ENCODE measurements around the gene SURF1. TPM values are rescaled to one million over a fixed set of nuclear protein-coding genes. Genes with fewer than 3 reads are reported as not detected.
"Not testable (repeated sequence)": the region's sequence is repeated elsewhere in the genome, so short reads cannot be mapped to it uniquely, and the experiment has no call there.

The SURF1 gene
- total and polyA plus RNA-seq, 2 donors (not counting 1 experiment from before 2014, with no cell fraction given), result 44.1 to 54.5 TPM

DNA sequence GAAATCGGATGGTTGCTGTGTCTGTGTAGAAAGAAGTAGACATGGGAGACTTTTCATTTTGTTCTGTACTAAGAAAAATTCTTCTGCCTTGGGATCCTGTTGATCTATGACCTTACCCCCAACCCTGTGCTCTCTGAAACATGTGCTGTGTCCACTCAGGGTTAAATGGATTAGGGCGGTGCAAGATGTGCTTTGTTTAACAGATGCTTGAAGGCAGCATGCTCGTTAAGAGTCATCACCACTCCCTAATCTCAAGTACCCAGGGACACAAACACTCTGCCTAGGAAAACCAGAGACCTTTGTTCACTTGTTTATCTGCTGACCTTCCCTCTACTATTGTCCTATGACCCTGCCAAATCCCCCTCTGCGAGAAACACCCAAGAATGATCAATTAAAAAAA is 35.2 kb upstream of the SURF1 start:
- ATAC-seq (ENCODE audit: low read depth); H3K9ac ChIP-seq (ENCODE audit: low read length); DNase-seq; H3K4me3 Mint-ChIP-seq; H3K36me3 ChIP-seq (replicated peaks in 1 of 2; ENCODE audit: control extremely low read depth in 1 of 2, control insufficient read depth in 1 of 2, extremely low read depth in 1 of 2, insufficient read depth in 2 of 2, low read length in 1 of 2); H3K4me2 ChIP-seq (replicated peaks; ENCODE audit: low read depth, low read length, poor library complexity, severe bottlenecking); H3K27me3 Mint-ChIP-seq; H3K4me3 ChIP-seq (ENCODE audit: control extremely low read depth in 1 of 5, extremely low read depth in 1 of 5, insufficient read depth in 1 of 5, low read depth in 2 of 5, low read length in 4 of 5); intact Hi-C loops (cut with micrococcal nuclease); CTCF ChIA-PET; H3K4me1 Mint-ChIP-seq; H2AFZ ChIP-seq (ENCODE audit: insufficient read depth, low read depth, low read length, poor library complexity, severe bottlenecking); H3K79me2 ChIP-seq (ENCODE audit: control insufficient read depth, insufficient read depth, low read length); H3K27ac Mint-ChIP-seq; H3K27ac ChIP-seq (ENCODE audit: low read length in 2 of 2); H4K20me1 ChIP-seq (ENCODE audit: control insufficient read depth, insufficient read depth, low read length, poor library complexity, severe bottlenecking); POLR2A ChIA-PET; H3K9me3 ChIP-seq (ENCODE audit: control extremely low read depth in 1 of 3, control insufficient read depth in 2 of 3, insufficient read depth in 1 of 3, low read length in 2 of 3); H3K4me1 ChIP-seq (ENCODE audit: control insufficient read depth in 2 of 2, insufficient read depth in 2 of 2, low read length in 2 of 2); H3K9me3 Mint-ChIP-seq (ENCODE audit: insufficient read depth): not testable (repeated sequence)
- peaks cover 0 to 12% (median 0%) of the 10 kb centered on the region in 4 experiments for H3K27me3 ChIP-seq (replicated peaks in 1 of 4; ENCODE audit: control extremely low read depth in 1 of 4, control insufficient read depth in 3 of 4, insufficient read depth in 4 of 4, low read length in 3 of 4)
- WGBS (ENCODE audit: insufficient coverage), result no CpG with 5 or more reads among the region's 4 CpGs

DNA sequence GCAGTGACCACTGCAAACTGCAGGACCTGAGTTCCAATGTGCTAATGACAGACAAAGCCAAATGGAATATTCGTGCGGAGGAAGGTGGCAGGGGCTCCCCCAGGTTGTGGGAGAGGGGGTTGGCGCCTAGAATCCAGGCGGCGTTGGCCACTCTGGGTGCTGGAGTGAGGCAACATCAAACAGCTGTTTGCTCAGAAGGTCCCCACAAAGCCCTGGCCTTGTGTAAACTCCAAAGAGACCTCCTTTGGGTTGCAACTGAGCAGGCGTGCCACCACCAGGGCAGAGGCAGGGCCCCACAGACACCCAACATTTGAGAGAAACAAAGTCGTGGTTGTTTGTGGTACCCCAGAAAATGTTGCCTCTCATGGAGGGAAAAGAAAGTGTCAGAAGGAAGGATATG is 34.4 kb upstream of the SURF1 start:
- no peak overlapping the region for H3K4me3 Mint-ChIP-seq
- ChIA-PET CTCF (no interaction called here), POLR2A (no interaction called here)
- H3K4me3 ChIP-seq (ENCODE audit: control extremely low read depth in 1 of 5, extremely low read depth in 1 of 5, insufficient read depth in 1 of 5, low read depth in 2 of 5, low read length in 4 of 5), result no peak overlapping the region
- H2AFZ ChIP-seq (ENCODE audit: insufficient read depth, low read depth, low read length, poor library complexity, severe bottlenecking), result no peak overlapping the region
- DNase-seq, result no peak
- no peaks in the 10 kb centered on the region for H3K4me1 ChIP-seq (ENCODE audit: control insufficient read depth in 2 of 2, insufficient read depth in 2 of 2, low read length in 2 of 2)
- intact Hi-C loops (cut with micrococcal nuclease), result no loop called here
- peaks cover 8% of the 10 kb centered on the region for H3K27me3 Mint-ChIP-seq
- no peaks in the 10 kb centered on the region for H3K79me2 ChIP-seq (ENCODE audit: control insufficient read depth, insufficient read depth, low read length)
- no peak overlapping the region for H3K27ac ChIP-seq (ENCODE audit: low read length in 2 of 2)
- H3K36me3 ChIP-seq (replicated peaks in 1 of 2; ENCODE audit: control extremely low read depth in 1 of 2, control insufficient read depth in 1 of 2, extremely low read depth in 1 of 2, insufficient read depth in 2 of 2, low read length in 1 of 2), result no peaks in the 10 kb centered on the region
- H3K9ac ChIP-seq (ENCODE audit: low read length), result no peak overlapping the region
- H3K27me3 ChIP-seq (replicated peaks in 1 of 4; ENCODE audit: control extremely low read depth in 1 of 4, control insufficient read depth in 3 of 4, insufficient read depth in 4 of 4, low read length in 3 of 4), result peaks cover 0 to 12% (median 0%) of the 10 kb centered on the region in 4 experiments
- H4K20me1 ChIP-seq (ENCODE audit: control insufficient read depth, insufficient read depth, low read length, poor library complexity, severe bottlenecking), result no peaks in the 10 kb centered on the region
- no peak for ATAC-seq (ENCODE audit: low read depth)
- no peaks in the 10 kb centered on the region for H3K9me3 Mint-ChIP-seq (ENCODE audit: insufficient read depth)
- H3K9me3 ChIP-seq (ENCODE audit: control extremely low read depth in 1 of 3, control insufficient read depth in 2 of 3, insufficient read depth in 1 of 3, low read length in 2 of 3), result no peaks in the 10 kb centered on the region
- H3K4me2 ChIP-seq (replicated peaks; ENCODE audit: low read depth, low read length, poor library complexity, severe bottlenecking), result no peak overlapping the region
- no peaks in the 10 kb centered on the region for H3K4me1 Mint-ChIP-seq
- WGBS (ENCODE audit: insufficient coverage), result 93% methylated on average over 7 of the region's 7 CpGs
- TF ChIP-seq EZH2 (IDR thresholded peaks at IDR 0.05; ENCODE audit: borderline replicate concordance, insufficient read depth, low read depth, low read length, poor library complexity, severe bottlenecking), result no peak
- TF ChIP-seq, protein P1, sequence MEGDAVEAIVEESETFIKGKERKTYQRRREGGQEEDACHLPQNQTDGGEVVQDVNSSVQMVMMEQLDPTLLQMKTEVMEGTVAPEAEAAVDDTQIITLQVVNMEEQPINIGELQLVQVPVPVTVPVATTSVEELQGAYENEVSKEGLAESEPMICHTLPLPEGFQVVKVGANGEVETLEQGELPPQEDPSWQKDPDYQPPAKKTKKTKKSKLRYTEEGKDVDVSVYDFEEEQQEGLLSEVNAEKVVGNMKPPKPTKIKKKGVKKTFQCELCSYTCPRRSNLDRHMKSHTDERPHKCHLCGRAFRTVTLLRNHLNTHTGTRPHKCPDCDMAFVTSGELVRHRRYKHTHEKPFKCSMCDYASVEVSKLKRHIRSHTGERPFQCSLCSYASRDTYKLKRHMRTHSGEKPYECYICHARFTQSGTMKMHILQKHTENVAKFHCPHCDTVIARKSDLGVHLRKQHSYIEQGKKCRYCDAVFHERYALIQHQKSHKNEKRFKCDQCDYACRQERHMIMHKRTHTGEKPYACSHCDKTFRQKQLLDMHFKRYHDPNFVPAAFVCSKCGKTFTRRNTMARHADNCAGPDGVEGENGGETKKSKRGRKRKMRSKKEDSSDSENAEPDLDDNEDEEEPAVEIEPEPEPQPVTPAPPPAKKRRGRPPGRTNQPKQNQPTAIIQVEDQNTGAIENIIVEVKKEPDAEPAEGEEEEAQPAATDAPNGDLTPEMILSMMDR (IDR thresholded peaks at IDR 0.05), result no peak
- H3K27ac Mint-ChIP-seq, result no peak overlapping the region

Measured in B cell (primary cell).